ENCODE measurements around the gene NFYA.

The NFYA gene

DNA sequence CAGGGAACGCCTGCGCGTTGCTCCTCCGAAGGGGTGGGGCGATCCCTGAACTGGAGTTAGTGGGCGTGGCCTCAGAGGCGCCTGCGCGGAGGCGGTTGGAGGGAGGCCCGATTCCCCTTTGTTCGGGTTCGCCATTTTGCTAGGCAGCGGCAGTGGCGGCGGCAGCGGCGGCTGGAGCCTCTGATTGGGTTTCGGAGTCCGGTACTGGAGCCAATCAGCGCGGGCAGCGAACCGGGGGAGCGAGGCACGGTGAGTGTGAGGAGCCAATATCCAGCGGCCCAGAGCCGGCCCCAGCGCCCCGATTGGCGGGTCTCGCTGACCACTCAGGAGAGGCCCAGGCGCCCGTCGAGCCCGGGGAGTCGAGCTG, at the start of gene NFYA:
TSS of gene NFYA (plus strand) at position 139 of the 367 bp plus-strand sequence. CDS start 6,116 bp downstream, outside the sequence.
- DNase-seq, result peak; percentile 100

DNA sequence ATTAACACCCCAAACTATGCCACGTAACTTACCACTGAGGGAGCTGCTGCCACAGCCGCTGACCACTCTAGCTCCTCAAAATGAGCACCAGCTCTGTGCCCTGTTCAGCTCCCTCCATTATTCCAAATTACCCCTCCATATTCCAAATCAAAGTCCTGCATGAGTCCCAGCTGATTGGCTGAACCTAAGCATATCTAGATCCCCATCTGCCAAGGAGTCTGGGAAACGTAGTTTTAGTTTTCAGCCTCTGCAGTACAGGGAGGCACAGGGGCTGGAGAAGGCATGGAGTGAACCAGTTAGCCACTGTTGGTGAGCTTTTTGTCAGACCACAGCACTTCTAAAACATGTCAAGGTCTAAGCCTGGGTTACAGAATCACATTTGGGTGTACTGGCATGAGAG, 49.7 kb upstream of the NFYA start:
- no peak for DNase-seq

DNA sequence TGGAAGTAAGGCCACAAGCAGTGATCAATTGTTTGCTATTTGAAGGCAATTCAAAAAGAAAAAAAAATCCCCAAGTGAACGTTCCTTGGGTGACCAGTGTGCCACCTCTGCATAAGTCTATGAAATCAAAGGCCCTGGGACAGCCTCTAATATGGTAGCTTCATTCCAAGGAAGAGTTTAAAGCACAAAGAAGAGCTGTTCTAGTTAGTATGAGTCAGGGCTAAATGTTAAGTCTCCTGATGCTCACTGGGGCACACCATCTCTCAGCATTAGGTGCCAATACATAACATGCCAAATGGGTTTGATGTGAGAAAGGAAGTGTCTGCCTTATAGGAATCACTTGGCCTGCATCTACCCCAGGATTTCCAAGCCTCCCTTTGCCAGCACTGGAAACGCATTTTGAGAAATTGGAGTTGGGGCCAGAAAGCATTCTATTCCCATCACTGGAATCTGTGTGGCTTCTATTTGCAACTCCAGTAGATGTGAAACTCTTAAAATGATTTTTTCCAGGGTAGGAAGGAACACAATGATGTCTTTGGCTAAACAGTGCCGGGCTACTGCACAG, 46.7 kb upstream of the NFYA start:
- no peak for DNase-seq

DNA sequence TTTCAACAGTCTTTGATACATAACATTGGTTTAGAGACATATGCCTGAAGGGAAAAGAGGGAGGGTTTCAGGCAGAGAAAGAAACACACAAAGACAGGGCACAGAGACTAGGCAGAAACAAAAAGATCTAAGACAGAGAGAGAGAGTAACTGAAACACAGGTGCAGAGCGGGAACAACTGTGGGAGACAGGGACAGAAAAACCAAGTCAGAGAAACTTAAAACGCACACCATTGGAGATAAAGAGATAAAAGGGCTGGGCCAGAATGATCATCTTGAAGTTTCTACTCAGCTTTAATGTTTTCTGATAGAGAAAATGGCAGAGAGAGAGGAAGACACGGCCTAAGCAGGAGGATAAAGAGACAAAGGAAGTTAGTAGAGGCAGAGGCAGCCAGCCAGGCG, 45.5 kb upstream of the NFYA start:
- no peak for DNase-seq

DNA sequence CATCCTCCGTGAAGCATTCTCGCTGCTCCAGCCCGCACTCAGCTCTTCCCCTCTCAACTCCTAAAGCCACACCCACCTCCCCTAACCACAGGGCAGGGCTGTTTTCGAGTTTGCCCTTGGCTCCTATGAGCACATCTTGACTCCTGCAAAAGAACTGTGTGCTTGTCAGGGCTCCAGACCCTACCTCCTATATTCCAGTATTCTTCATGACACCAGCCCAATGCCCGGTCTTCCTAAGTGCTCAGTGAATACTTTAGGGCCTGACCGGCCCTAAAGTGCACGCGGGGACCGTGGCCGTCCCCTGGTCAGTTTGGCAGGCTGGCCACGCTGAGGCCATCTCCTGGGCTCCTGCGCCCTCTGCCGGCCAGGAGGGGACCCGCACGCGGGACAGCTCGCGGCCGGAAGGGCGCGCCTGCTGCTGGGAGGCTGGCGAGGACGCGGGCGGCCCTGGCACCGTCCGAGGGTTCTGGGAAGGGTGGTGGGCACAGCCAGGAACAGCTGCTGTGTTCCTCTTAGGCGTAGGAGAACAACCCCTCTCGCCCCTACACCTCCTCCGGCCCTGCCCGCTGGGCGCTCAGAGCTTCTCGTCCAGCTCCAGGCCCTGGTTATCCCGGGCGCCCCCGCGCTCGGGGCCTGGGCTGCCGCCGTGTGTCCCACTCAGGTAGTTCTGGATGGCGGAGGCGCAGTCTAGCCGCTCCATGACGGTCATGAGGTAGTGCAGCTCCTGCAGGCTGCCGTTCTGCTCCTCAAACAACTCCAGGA, 44.8 kb upstream of the NFYA start:
- peak; percentile 57 for DNase-seq

DNA sequence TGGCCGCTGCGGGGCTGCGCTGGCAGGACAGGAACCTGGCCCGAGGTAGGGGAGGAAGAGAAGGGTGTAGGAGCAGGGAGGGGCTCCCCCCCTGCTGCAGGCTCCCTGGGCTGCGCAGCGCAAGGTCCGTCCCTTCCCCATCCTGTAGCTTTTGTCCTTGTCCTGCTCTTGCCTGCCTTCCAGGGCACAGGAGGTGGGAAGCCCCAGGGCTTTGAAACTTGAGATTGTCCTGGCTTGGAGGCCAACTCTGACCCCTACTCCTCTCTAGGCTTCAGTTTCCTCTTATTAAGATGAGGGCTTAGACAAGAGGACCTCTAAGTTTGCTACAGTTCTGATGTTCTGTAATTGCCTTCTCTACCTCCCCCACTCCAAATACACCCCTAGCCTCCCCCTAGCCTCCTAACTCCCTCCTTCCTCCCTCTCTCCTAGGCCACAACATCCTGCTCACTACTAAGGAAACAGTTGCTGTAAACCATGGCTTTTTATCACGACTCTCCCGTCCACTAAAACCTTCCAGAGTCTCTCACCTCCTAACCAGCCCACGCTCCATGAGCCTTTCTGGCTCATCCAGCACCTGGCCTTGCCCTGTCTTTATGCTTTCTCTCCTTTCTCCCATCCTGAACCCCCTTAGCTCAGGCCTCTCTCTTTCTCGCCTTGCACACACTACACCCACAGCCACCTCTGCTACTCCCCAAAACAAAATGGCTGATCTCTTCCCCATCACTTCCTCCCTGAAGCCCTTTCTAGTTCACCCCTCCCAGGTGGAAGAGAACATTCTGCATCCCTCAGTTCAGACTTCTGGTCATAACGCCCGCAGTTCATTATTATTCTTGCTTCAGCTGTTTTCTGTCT, 44.0 kb upstream of the NFYA start:
- DNase-seq, result no peak

DNA sequence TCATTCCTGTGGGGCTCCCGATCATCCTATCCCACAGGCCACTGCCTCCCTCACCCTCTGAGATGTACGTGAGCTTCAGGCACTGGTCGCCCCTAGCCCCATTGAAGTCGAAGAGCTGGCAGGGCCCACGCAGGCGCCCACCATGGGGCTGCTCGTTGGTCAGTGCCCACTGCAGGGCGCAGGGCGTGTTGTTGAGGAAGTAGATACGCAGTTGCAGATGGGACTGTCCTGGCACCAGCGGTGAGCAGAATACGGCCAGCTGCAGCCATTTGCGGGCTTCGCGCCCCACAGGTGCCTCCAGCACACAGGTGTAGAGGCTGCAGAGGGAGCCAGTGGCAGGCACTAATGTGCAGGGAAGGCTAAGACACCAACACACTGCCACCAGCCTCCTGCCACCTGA, 39.9 kb upstream of the NFYA start:
- no peak for DNase-seq

DNA sequence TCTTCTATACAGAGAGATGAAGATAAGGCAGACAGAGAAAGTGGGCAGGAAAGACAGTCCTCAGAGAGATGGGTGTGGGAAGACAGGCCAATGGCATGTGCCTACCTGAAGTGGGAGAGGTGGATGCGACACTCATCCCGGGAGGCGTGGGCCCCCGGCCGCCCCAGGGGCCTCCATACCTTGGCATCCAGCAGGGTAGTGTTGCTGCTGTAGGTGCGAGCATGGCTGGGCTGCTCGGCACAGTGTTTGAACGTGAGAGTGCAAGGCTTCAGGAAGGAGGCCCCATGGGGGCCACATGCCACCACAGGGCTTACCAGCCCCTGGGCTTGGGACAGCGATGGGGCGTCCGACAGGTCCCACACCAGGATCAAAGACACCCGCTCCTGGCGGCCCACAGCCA, 39.0 kb upstream of the NFYA start:
- DNase-seq, result no peak

DNA sequence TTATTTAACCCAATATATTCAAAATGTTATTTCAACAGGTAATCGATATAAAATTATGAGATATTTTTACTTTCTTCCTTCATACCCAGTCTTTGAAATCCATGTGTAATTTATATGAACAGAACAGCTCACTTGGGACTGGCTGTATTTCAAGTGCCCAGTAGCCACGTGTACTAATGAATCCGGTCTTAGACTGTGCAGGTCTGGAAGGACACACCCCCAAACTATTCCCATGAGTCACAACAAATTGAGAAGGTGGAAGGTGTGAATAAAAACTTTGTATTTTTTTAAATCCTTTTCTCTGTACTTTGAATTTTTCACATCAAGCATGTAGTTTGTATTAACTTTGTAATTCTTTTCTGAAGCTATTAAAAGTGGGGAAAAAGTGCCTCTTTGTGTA, 36.6 kb upstream of the NFYA start:
- no peak for DNase-seq

DNA sequence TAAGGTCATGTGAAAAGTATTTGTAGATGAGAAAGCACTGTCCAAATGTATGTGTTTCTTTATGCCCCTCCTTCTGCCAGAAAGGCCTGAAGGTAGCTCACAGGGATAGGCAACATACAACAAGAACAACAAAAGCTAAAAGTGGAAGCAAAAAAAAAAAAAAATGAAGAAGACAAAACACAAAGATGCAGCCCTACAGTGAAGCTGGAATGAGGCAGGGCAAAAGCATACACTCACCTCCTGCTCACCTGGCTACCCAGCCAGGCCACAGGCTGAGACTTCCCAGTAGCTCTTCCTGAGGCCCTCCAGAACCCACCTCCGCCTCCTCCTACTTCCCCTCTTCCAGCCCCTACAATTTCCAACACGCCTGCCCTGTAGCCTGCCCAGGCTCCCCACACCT, 36.2 kb upstream of the NFYA start:
- DNase-seq, result no peak

DNA sequence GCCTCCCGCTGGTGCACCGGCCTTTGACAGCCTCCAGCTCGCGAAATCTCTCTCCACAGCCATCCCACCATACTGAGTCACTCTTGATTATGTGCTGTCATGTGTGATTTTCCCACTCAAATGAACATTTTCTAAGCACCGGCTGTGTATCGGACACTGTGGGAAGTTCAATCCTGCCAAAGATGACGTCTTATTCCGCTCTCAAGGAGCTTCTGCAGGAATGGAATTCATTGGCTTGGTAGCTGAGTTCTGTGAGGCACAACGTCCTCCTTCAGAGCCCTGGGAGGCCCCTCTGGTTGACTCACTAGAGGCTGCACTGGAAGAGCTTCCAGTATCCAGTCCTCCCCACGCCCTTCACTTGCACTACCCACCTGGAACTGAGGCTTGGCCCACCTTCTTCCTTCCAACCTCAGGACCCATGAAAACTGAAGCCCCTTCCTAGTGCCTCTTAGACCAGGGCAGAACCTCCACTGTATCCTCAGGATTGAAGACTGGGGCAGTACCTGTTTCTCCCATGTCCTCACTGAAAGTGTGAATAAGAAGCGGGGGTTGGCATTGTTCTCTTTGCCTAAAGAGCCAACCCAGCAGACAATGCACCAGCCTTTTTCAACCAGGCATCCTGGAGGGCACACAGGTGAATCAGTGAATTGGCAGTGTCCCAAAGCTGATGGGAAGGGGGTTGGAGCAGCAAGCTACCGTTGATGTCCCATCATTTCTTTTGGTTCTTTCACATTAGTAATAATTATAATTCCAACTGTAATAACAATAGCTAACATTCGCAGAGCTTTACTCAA, 35.5 kb upstream of the NFYA start:
- DNase-seq, result no peak

DNA sequence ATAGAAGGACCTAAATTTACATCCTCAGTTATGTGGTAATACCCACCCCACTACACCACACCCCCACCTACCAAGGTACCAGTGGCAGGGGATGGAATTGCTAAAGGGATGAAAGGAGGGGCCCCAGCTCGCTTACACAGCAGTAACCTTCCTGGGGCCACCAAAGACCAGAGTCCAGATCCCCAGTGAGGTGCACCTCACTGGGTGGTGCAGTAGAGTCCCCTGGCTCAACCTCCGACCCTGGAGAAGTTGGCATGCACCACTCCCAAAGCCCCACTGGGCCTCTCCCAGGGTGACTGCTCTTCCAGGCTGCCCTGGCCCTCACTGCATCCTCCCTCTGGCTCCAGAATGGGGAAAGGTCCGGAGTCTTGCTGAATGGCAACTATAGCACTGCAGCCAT, 34.6 kb upstream of the NFYA start:
- no peak for DNase-seq

DNA sequence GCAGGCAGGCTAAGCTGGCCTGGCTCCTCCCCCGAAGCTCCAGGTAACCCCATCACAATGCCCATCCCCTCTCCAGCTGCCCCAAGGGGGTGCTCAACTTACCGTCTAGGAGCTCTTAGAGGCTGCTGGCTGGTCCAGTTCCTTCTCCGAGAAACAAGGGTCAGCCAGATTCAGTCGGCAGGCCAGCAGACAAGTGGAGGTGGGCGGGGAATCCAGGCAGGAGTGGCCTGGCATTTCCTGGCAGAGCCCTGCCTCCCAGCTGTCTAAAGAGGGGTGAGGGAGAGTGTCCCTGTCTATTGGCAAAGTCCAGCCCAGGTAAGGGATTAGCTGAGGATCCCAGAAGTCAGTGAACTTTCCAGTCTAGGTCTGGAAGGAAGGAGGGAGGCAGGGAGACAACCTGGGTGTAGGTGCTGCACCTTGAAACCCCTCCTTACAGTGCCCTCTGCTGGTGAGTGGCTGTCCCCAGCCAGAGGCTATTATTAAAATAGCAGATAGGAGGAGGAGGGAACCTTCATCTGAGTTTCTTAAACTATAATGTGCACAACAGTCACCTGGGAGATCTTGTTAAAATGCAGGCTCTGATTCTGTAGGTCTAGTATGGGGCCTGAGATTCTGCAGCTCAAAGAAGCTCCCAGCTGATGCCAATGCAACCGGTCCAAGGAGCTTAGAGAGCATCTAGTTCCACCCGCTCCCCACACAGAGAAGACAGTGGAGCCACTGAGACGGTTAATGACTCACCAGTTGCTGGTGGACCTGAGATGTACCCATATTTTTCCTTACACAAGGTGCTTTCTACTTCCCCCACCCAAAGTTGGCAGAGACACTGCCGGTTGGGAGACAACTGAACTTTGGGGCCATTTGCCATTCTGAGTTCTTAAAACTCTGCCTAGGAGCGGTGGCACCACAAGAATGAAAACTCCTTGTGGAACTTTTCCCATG, 33.4 kb upstream of the NFYA start, which contains the start of gene UNC5CL:
TSS of gene UNC5CL (minus strand) at position 162 of the 939 bp plus-strand sequence. CDS start 4,147 bp downstream, outside the sequence.
- no peak for DNase-seq

DNA sequence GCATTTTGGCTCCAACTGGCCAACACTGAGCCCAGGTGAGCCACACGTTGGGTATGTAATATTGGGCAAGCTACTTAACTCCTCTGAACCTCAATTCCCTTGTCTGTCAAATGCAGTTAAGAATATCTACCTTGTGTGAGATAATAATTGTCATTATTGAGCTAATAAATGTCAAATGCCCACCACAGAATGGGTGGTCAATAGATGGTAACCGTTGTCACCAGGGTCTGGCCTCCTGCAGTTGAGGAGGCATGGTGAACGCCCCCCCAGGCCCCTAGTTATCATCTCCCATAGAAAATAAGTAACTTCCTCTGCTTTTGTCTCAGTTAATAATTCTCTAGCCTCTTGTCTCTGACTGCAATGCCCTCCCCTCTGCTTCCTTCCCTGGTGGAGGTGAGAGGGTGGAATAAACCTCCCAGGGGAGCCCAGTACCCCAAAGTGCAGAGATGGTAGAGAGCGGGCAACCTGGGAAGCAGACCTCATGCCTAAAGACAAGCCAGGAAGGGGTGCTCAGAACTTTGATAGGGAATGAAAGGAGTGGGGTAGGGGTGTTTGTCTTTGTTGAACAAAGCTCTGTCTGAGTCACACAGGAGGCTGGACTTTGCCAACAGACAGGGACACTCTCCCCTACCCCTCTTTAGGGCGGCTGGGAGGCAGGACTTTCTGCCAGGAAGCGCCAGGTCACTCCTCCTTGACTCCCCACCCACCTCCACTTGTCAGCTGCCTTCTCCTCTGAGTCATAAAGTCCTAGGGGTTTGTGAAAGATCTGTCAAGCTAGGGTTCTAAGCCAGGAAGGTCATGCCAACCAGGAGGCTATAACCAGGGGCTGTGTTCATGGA, 32.5 kb upstream of the NFYA start:
- DNase-seq, result no peak

DNA sequence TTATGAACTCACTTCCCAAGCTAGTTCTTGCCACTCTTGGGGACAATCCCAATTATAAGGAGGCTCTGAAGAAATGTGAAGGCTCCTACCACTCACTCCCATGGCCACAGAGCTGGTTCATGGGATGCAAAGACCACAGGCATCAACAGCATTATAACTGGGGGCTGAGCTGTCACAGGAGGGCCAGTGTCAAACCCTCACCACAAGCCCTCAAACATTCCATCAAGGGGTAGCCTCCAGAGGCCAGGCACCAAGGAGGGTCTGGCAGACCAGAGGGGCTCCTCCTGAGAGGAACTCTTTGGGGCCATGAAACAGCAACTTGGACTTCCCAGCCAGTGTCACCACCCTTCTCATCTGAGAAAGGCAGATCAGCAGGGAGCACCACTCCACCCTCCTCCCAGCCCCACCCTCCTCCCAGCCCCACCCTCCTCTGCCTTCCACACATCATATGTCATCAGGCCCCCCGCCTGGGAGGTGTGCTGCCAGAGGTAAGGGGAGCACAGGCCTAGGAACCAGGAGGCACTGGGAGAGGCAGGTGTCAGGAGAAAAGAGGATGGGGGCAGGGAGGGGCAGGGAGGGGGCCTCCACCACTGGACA, 31.7 kb upstream of the NFYA start:
- DNase-seq, result no peak

DNA sequence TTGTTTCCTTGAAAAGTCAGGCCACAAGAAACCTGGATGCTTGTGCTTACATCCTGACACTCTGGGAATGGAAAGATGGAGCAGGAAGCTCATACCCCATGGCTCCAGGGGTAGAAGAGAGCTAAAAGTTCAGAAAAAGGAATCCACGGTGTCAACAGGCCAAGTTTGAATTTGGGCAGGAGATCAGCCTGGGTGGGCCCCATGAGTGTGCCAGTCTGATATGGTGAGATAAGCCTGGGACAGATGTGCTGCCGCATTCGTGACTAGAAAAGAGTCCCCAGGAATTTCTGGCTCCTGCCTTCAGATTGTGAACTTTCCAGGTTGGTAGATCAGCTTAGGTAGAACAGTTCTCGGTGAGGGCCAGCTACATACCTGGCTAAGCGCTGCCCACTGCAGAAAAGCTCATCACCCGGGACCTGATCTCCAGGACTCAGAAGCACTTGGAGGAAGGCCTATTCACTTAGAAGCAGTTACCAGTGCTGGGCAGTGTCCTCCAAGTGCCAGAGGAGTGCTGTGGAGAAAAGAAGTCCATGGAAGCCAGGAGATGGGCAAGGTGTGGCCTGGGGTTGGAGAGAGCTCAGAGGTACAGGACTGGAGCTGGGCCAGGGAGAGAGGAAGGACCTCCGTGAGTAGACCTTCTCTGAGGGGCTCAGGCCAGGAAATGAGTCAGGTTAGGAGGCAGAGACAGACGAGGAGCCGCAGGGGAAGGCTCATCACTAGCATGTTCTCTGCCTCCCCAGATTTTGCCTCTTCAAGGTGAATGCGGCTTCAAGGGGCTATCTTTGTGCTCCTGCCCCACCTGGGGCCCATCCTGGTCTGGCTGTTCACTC, 30.3 kb upstream of the NFYA start, which contains the start of gene TSPO2:
TSS of gene TSPO2 (plus strand) at position 242 of the 830 bp plus-strand sequence. CDS start at position 761, 519 bp downstream.
- DNase-seq, result no peak

DNA sequence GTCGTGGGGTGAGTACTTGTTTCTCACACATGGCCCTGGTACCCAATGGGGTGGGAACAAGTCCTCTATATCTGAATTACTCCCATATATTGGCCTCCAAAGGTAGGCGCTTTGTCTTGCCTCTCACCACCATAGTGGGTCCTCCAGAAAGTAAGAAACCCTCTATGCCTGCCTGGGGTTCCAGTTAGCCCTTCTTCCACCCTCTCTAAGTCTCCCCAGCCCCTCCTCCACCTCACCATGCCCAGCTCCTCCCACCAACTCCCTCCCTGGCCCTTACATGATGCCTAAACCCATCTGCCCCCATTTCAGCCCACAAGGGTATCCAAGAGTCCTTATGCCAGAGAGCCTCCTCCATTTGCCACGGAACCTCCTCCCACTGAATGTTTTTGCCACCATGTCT, 29.6 kb upstream of the NFYA start:
- no peak for DNase-seq

DNA sequence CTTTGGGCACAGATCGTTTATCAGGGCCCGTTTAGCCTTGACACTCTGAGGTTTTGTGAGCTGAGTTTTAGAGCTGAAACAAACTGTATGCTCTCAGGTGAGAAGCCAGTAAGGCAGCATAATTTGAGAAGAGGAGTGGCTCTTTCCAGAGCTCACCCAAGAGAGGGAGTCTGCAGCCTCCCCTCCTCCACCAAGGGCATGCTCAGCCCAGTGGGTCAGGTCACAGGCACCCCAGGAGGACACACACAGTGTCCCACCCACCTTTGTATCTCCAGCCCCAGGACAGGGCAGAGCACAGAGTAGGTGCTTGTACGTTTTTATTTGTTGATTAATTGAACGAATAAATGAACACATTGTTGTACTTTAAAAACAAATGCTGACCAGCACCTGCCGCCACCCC, 27.1 kb upstream of the NFYA start:
- no peak for DNase-seq

DNA sequence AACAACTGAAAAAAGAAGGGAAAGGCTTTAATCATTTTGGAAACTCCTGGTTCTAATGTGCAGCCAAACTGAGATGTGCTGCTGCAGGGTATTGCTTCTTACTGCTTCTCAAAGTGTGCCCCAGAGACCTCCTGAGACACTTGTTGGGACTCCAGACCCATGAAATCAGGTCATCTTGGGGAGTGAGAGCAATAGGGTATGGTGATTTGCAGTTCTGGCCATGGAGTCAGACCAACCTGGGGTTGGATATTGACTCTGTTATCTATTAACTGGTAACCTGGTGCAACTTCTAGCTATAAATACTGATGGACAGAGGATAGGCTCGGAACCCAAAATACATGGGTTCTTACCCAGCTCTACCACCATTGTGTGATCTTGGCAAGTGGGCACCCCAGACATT, 26.7 kb upstream of the NFYA start:
- DNase-seq, result no peak

All from T1000 (cell line).